Ishikawa (cell line): Measurements from ENCODE around the gene ARMH4.

ENCODE experiments used
- CEBPB ChIP-seq: IDR thresholded peaks from 2 replicates; pipeline ENCODE4 v1.6.1; 2012
- CREB1 ChIP-seq: IDR thresholded peaks from 2 replicates; pipeline ENCODE4 v1.6.1; 2012; ENCODE audit warnings: low read depth
- EP300 ChIP-seq: IDR thresholded peaks from 2 replicates; pipeline ENCODE4 v1.6.1; 2012; ENCODE audit warnings: borderline replicate concordance
- FOXM1 ChIP-seq: IDR thresholded peaks from 2 replicates; pipeline ENCODE4 v1.6.1; 2012; ENCODE audit warnings: low read depth, borderline replicate concordance
- MAX ChIP-seq: IDR thresholded peaks from 2 replicates; pipeline ENCODE4 v1.6.1; 2012
- NFIC ChIP-seq: IDR thresholded peaks from 2 replicates; pipeline ENCODE4 v1.6.1; 2012
- RAD21 ChIP-seq: IDR thresholded peaks from 2 replicates; pipeline ENCODE4 v1.6.1; 2012; ENCODE audit warnings: low read depth
- REST ChIP-seq: IDR thresholded peaks from 2 replicates; pipeline ENCODE4 v1.6.1; 2012; ENCODE audit warnings: low read depth, mild to moderate bottlenecking
- TAF1 ChIP-seq: IDR thresholded peaks from 2 replicates; pipeline ENCODE4 v1.6.1; 2012; ENCODE audit warnings: low read depth, mild to moderate bottlenecking
- TCF12 ChIP-seq: IDR thresholded peaks from 2 replicates; pipeline ENCODE4 v1.6.1; 2012; ENCODE audit warnings: low read depth
- TEAD4 ChIP-seq: IDR thresholded peaks from 2 replicates; pipeline ENCODE4 v1.6.1; 2012
- USF1 ChIP-seq: IDR thresholded peaks from 2 replicates; pipeline ENCODE4 v1.6.1; 2012
- YY1 ChIP-seq: IDR thresholded peaks from 2 replicates; pipeline ENCODE4 v1.6.1; 2012; ENCODE audit warnings: low read depth
- ZBTB7A ChIP-seq: IDR thresholded peaks from 2 replicates; pipeline ENCODE4 v1.6.1; 2012; ENCODE audit warnings: low read depth

GRCh38 chr14:58026967-58027366, 125.0 kb downstream of the ARMH4 start:
- TF ChIP-seq TEAD4: no peak
- TF ChIP-seq TAF1: no peak
- no peak for TF ChIP-seq MAX
- no peak for TF ChIP-seq RAD21
- no peak for TF ChIP-seq REST
- TF ChIP-seq TCF12: no peak
- no peak for TF ChIP-seq EP300
- TF ChIP-seq FOXM1: no peak
- TF ChIP-seq USF1: no peak
- TF ChIP-seq ZBTB7A: no peak
- TF ChIP-seq CREB1: no peak
- TF ChIP-seq YY1: no peak
- no peak for TF ChIP-seq CEBPB
- no peak for TF ChIP-seq NFIC
